HCT116 (cell line): ENCODE data around the gene MAL. TPM values are rescaled to one million over a fixed set of nuclear protein-coding genes. Genes with fewer than 3 reads are reported as not detected.

Source experiments
- ATAC-seq: fragments of 200-7000 bp; cut with Tn5 transposase; 2 replicates; pipeline ENCODE4 v1.9.1; 2020; ENCODE audit warnings: mild to moderate bottlenecking, moderate library complexity
- BruUV-seq: library from RNA; stranded (reverse); fragments of 400-500 nt; replicated peaks from 2 replicates; lab custom pipeline; 2021; lab: Mats Ljungman, UMichigan
- CTCF ChIA-PET: fragments of 300-600 bp; sonication (Branson Sonifier 250); formaldehyde crosslinking; loops from one replicate; lab custom pipeline; 2021; ENCODE audit warnings: antibody characterized with exemption; lab: Charles Lee
- POLR2A ChIA-PET: fragments of 300-600, 350-600 bp; sonication (Branson Sonifier 250); formaldehyde crosslinking; loops from one replicate; lab custom pipeline; 2021; ENCODE audit warnings: antibody characterized with exemption; lab: Charles Lee
- RAD21 ChIA-PET, 2 experiments: fragments of 300-600 bp; sonication (Branson Sonifier 250); formaldehyde crosslinking; loops; one replicate each; lab custom pipeline; 2023; ENCODE audit warnings: low total read pairs in 2 of 2; ENCODE audit not compliant: uncharacterized antibody in 2 of 2, unreplicated experiment in 2 of 2, low non-redundant PET in 1 of 2; lab: Charles Lee
- DNase-seq: peaks from one replicate; pipeline ENCODE4 v3.0.0-alpha.2; 2010; ENCODE audit warnings: low read depth, low spot score
- H2AFZ ChIP-seq: fragments of 200-600 bp; shearing (Covaris generic), sonication (generic); 2 replicates; pipeline ENCODE4 v1.6.1; 2017; ENCODE audit warnings: low read depth, mixed run types, mixed read lengths, antibody characterized with exemption, low read length; ENCODE audit not compliant: poor library complexity, severe bottlenecking
- H3K27ac ChIP-seq: 2 replicates; pipeline ENCODE4 v1.5.1; 2012; ENCODE audit warnings: low read depth, low read length
- H3K27me3 ChIP-seq: fragments of 200-600 bp; sonication (generic); 2 replicates; pipeline ENCODE4 v1.6.1; 2016; ENCODE audit warnings: mixed run types, low read length, mixed read lengths; ENCODE audit not compliant: insufficient read depth
- H3K36me3 ChIP-seq, 2 experiments: fragments of 200-500 bp in 1 of 2; fragments of 200-600 bp in 1 of 2; sonication (Bioruptor generic) in 1 of 2; sonication (generic) in 1 of 2; 2 replicates each; pipeline versions ENCODE4 v1.5.1 to v1.6.1; 2014 to 2016; ENCODE audit warnings: low read length in 2 of 2, inconsistent platforms in 1 of 2, mixed read lengths in 1 of 2, mixed run types in 1 of 2; ENCODE audit not compliant: insufficient read depth in 2 of 2, control insufficient read depth in 1 of 2
- H3K4me1 ChIP-seq, 2 experiments: fragments of 200-600 bp in 1 of 2; sonication (generic) in 1 of 2; 2 replicates each; pipeline versions ENCODE4 v1.5.1 to v1.6.1; 2012 to 2017; ENCODE audit warnings: low read length in 2 of 2, inconsistent platforms in 1 of 2, mild to moderate bottlenecking in 1 of 2, mixed read lengths in 1 of 2, mixed run types in 1 of 2, moderate library complexity in 1 of 2; ENCODE audit not compliant: insufficient read depth in 2 of 2, control insufficient read depth in 1 of 2
- H3K4me2 ChIP-seq: fragments of 200-600 bp; sonication (generic); 2 replicates; pipeline ENCODE4 v1.6.1; 2017; ENCODE audit warnings: mixed run types, low read length, mixed read lengths
- H3K4me3 ChIP-seq, 2 experiments: fragments of 200-600 bp in 1 of 2; sonication (generic) in 1 of 2; replicated peaks in 1 of 2; 2 replicates each; pipeline ENCODE4 v1.5.1; 2011 to 2016; ENCODE audit warnings: low read length in 2 of 2, control low read depth in 1 of 2, low read depth in 1 of 2, mild to moderate bottlenecking in 1 of 2, mixed read lengths in 1 of 2, mixed run types in 1 of 2
- H3K79me2 ChIP-seq: fragments of 200-600 bp; sonication (generic); 2 replicates; pipeline ENCODE4 v1.6.1; 2017; ENCODE audit warnings: mild to moderate bottlenecking, mixed run types, low read length, moderate library complexity, mixed read lengths; ENCODE audit not compliant: insufficient read depth
- H3K9ac ChIP-seq: fragments of 200-600 bp; sonication (generic); 2 replicates; pipeline ENCODE4 v1.6.1; 2016; ENCODE audit warnings: low read length, mixed read lengths
- H3K9me2 ChIP-seq: fragments of 200-600 bp; sonication (generic), shearing (Covaris generic); 2 replicates; pipeline ENCODE4 v1.6.1; 2017; ENCODE audit warnings: mixed run types, mild to moderate bottlenecking, moderate library complexity; ENCODE audit not compliant: insufficient read depth
- H3K9me3 ChIP-seq, 2 experiments: fragments of 200-500 bp in 1 of 2; fragments of 200-600 bp in 1 of 2; sonication (Bioruptor generic) in 1 of 2; sonication (generic) in 1 of 2; 2 replicates each; pipeline ENCODE4 v1.6.1; 2014 to 2017; ENCODE audit warnings: low read length in 2 of 2, mixed read lengths in 2 of 2, inconsistent platforms in 1 of 2, low read depth in 1 of 2, mild to moderate bottlenecking in 1 of 2, mixed run types in 1 of 2, moderate library complexity in 1 of 2; ENCODE audit not compliant: control insufficient read depth in 1 of 2, insufficient read depth in 1 of 2
- H4K20me1 ChIP-seq: fragments of 200-600 bp; sonication (generic), shearing (Covaris generic); 2 replicates; pipeline ENCODE4 v1.6.1; 2017; ENCODE audit warnings: mixed run types, mild to moderate bottlenecking, moderate library complexity; ENCODE audit not compliant: insufficient read depth
- CEBPB ChIP-seq: IDR thresholded peaks from 2 replicates; pipeline ENCODE4 v1.6.1; 2012; ENCODE audit warnings: low read depth
- CTCF ChIP-seq, 3 experiments: fragments of 200-600 bp in 1 of 3; sonication (generic) in 1 of 3; IDR thresholded peaks in 2 of 3; conservative IDR thresholded peaks in 1 of 3; 2 replicates each; pipeline ENCODE4 v1.5.1; 2012 to 2017; ENCODE audit warnings: low read depth in 2 of 3, low read length in 2 of 3, antibody characterized with exemption in 1 of 3, borderline replicate concordance in 1 of 3, control low read depth in 1 of 3, mild to moderate bottlenecking in 1 of 3, mixed read lengths in 1 of 3, mixed run types in 1 of 3, moderate library complexity in 1 of 3; ENCODE audit not compliant: insufficient read depth in 1 of 3
- EGR1 ChIP-seq: IDR thresholded peaks from 2 replicates; pipeline ENCODE4 v1.6.1; 2012; ENCODE audit warnings: low read depth
- EZH2 ChIP-seq: fragments of 200-600 bp; sonication (generic); IDR thresholded peaks from 2 replicates; pipeline ENCODE4 v1.6.1; 2017; ENCODE audit warnings: antibody characterized with exemption, mixed run types
- JUND ChIP-seq: IDR thresholded peaks from 2 replicates; pipeline ENCODE4 v1.6.1; 2012
- POLR2A ChIP-seq: IDR thresholded peaks from 2 replicates; pipeline ENCODE4 v1.7.0; 2011; ENCODE audit warnings: borderline replicate concordance; ENCODE audit not compliant: insufficient read depth, insufficient read length; ENCODE audit errors: extremely low read depth
- RAD21 ChIP-seq: IDR thresholded peaks from 2 replicates; pipeline ENCODE4 v1.6.1; 2012; ENCODE audit warnings: low read depth, mild to moderate bottlenecking
- SIN3A ChIP-seq: IDR thresholded peaks from 2 replicates; pipeline ENCODE4 v1.6.1; 2012; ENCODE audit warnings: low read depth
- TCF7L2 ChIP-seq: IDR thresholded peaks from 2 replicates; pipeline ENCODE4 v1.7.0; 2011; ENCODE audit warnings: borderline replicate concordance, inconsistent platforms; ENCODE audit not compliant: insufficient read depth, insufficient read length; ENCODE audit errors: extremely low read depth
- ZBTB33 ChIP-seq: IDR thresholded peaks from 2 replicates; pipeline ENCODE4 v1.6.1; 2011; ENCODE audit warnings: mild to moderate bottlenecking, low read length, moderate library complexity; ENCODE audit not compliant: insufficient replicate concordance; ENCODE audit errors: extremely low read depth
- ZFX ChIP-seq: fragments of 450-650 bp; IDR thresholded peaks from 2 replicates; pipeline ENCODE4 v1.6.1; 2017
- ZNF274 ChIP-seq: fragments of 200-500 bp; sonication (Bioruptor generic); IDR thresholded peaks from 2 replicates; pipeline ENCODE4 v1.6.1; 2014; ENCODE audit warnings: mild to moderate bottlenecking, low read depth, low read length, inconsistent platforms
- intact Hi-C: fragments of 100-400 bp; cut with micrococcal nuclease; formaldehyde crosslinking; loops from 2 replicates; pipeline ENCODE4 v1.10.0; 2022
- total RNA-seq: library from RNA; stranded (reverse); gene quantifications from one replicate; pipeline ENCODE4 v1.2.1, GENCODE V29; 2021; ENCODE audit not compliant: unreplicated experiment
- TF ChIP-seq, protein P1 (sequence below): IDR thresholded peaks from 2 replicates; pipeline ENCODE4 v1.6.1; 2012
- TF ChIP-seq, protein P2 (sequence below): IDR thresholded peaks from 2 replicates; pipeline ENCODE4 v1.6.1; 2012; ENCODE audit warnings: low read depth

MAL gene
- total RNA-seq, 1 experiment from 2014 or later: not detected

- ATAC-seq (no peak), DNase-seq (no peak)
- CTCF ChIA-PET: interaction anchor here (1.3 kb wide), 1 partner anchor 11 kb away, joined by 5 read pairs; no protein-coding TSS in a partner anchor
- Histone ChIP-seq H2AFZ (no peak overlapping the region), H3K9ac (no peak overlapping the region), H3K9me3 (no peaks in the 10 kb centered on the region), H3K36me3 (peaks cover 23% of the 10 kb centered on the region in 2 experiments), H3K4me2 (no peak overlapping the region), H3K4me3 (no peak overlapping the region), H3K4me1 (no peaks in the 10 kb centered on the region), H4K20me1 (no peaks in the 10 kb centered on the region), H3K27me3 (no peaks in the 10 kb centered on the region), H3K27ac (no peak overlapping the region), H3K9me2 (no peaks in the 10 kb centered on the region), H3K79me2 (peaks cover 14% of the 10 kb centered on the region; the same call in 1 of the 2 replicates)
- RAD21 ChIA-PET: no interaction called here
- BruUV-seq: no TSS peak
- intact Hi-C loops: no loop called here
- TF ChIP-seq CTCF (IDR thresholded peaks at IDR 0.05 in 2 of 3, conservative IDR thresholded peaks at IDR 0.05 in 1 of 3; ENCODE audit: borderline replicate concordance in 1 of 3, insufficient read depth in 1 of 3, low read depth in 2 of 3, low read length in 2 of 3) (no peak), RAD21 (no peak), SIN3A (no peak), TCF7L2 (no peak), CEBPB (no peak), ZNF274 (no peak), EGR1 (no peak), POLR2A (no peak), ZBTB33 (no peak), JUND (no peak), EZH2 (no peak), ZFX (no peak)
- TF ChIP-seq, protein P1, sequence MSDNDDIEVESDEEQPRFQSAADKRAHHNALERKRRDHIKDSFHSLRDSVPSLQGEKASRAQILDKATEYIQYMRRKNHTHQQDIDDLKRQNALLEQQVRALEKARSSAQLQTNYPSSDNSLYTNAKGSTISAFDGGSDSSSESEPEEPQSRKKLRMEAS: no peak
- TF ChIP-seq, protein P2, sequence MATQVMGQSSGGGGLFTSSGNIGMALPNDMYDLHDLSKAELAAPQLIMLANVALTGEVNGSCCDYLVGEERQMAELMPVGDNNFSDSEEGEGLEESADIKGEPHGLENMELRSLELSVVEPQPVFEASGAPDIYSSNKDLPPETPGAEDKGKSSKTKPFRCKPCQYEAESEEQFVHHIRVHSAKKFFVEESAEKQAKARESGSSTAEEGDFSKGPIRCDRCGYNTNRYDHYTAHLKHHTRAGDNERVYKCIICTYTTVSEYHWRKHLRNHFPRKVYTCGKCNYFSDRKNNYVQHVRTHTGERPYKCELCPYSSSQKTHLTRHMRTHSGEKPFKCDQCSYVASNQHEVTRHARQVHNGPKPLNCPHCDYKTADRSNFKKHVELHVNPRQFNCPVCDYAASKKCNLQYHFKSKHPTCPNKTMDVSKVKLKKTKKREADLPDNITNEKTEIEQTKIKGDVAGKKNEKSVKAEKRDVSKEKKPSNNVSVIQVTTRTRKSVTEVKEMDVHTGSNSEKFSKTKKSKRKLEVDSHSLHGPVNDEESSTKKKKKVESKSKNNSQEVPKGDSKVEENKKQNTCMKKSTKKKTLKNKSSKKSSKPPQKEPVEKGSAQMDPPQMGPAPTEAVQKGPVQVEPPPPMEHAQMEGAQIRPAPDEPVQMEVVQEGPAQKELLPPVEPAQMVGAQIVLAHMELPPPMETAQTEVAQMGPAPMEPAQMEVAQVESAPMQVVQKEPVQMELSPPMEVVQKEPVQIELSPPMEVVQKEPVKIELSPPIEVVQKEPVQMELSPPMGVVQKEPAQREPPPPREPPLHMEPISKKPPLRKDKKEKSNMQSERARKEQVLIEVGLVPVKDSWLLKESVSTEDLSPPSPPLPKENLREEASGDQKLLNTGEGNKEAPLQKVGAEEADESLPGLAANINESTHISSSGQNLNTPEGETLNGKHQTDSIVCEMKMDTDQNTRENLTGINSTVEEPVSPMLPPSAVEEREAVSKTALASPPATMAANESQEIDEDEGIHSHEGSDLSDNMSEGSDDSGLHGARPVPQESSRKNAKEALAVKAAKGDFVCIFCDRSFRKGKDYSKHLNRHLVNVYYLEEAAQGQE: no peak
- POLR2A ChIA-PET: no interaction called here
These were observed 61.9 kb downstream of the MAL start for GRCh38 chr2:95087379-95087778.
